Measurements from ENCODE around the gene FBP1. TPM values are rescaled to one million over a fixed set of nuclear protein-coding genes. Genes with fewer than 3 reads are reported as not detected.

FBP1 gene
- total and polyA plus RNA-seq, 2 donors (not counting 3 experiments of a cell fraction or from before 2014, with no cell fraction given) = 2.5 to 3.8 TPM

DNA sequence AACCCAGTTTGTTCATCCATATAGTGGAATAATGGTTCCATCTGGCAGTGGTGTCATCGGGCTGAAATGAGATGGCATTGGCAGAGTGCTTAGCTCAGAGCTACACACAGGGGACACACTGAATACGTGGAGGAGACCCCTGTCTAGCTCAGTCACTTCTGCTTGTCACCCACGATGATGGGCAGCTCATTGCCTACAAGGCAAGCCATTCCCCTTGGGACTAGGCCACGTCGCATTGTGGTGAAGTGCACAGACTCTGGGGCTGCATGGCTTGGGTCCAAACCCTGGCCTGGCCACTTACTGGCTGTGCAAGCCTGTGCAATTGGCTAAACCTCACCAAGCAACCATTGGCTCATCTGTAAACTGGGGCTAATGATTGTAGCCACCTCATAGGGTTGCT, 3.2 kb upstream of the FBP1 start:
- Histone ChIP-seq H3K4me1 (ENCODE audit: control insufficient read depth, extremely low read depth, insufficient read depth, low read length) (peaks cover 5% of the 10 kb centered on the region), H3K36me3 (ENCODE audit: control insufficient read depth in 2 of 2, extremely low read depth in 1 of 2, insufficient read depth in 2 of 2, low read length in 2 of 2) (no peaks in the 10 kb centered on the region), H4K20me1 (replicated peaks; ENCODE audit: control insufficient read depth, extremely low read depth, insufficient read depth, low read length) (no peaks in the 10 kb centered on the region), H3K4me3 (replicated peaks in 1 of 3; ENCODE audit: insufficient read depth in 1 of 3, low read depth in 1 of 3, low read length in 3 of 3) (no peak overlapping the region), H3K9me3 (replicated peaks; ENCODE audit: control insufficient read depth, insufficient read depth, low read length) (no peaks in the 10 kb centered on the region), H3K9me1 (replicated peaks; ENCODE audit: control insufficient read depth, extremely low read depth, insufficient read depth, low read length) (no peaks in the 10 kb centered on the region), H3K79me2 (ENCODE audit: control insufficient read depth, insufficient read depth, low read length) (no peaks in the 10 kb centered on the region), H3K4me2 (ENCODE audit: insufficient read depth, low read length) (no peak overlapping the region), H3K27me3 (ENCODE audit: control insufficient read depth in 2 of 2, insufficient read depth in 2 of 2, low read length in 2 of 2) (peaks cover 2 to 12% of the 10 kb centered on the region in 2 experiments), H3K9ac (replicated peaks; ENCODE audit: extremely low read depth, insufficient read depth, low read length) (no peak overlapping the region), H2AFZ (ENCODE audit: low read depth, low read length) (no peak overlapping the region), H3K27ac (ENCODE audit: insufficient read depth, low read depth, low read length) (no peak overlapping the region)
- CTCF ChIA-PET = interaction anchor here (0.7 to 1.4 kb wide), 2 partner anchors 38 to 485 kb away, joined by 3 to 4 read pairs; no protein-coding TSS in a partner anchor
- no TSS peak for BruUV-seq (replicated peaks)
- FAIRE-seq (no peak), DNase-seq (ENCODE audit: low read depth, low spot score) (no peak)
- dilution Hi-C loops (cut with MboI; ENCODE audit: extremely low pct_ligation_motif_present, low sequenced_read_pairs) = no loop called here
- intact Hi-C loops (cut with micrococcal nuclease) = no loop called here
- POLR2A ChIA-PET = no interaction called here
- TF ChIP-seq FOS (IDR thresholded peaks at IDR 0.05; ENCODE audit: borderline replicate concordance, insufficient read depth, low read length) = no peak
- TF ChIP-seq POLR2AphosphoS5 (IDR thresholded peaks at IDR 0.05; ENCODE audit: insufficient read depth, low read depth, low read length) = no peak
- TF ChIP-seq MYC (IDR thresholded peaks at IDR 0.05; ENCODE audit: low read depth, low read length) = no peak
- TF ChIP-seq POLR2A (IDR thresholded peaks at IDR 0.05; ENCODE audit: low read depth, low read length) = no peak
- TF ChIP-seq, protein P1, sequence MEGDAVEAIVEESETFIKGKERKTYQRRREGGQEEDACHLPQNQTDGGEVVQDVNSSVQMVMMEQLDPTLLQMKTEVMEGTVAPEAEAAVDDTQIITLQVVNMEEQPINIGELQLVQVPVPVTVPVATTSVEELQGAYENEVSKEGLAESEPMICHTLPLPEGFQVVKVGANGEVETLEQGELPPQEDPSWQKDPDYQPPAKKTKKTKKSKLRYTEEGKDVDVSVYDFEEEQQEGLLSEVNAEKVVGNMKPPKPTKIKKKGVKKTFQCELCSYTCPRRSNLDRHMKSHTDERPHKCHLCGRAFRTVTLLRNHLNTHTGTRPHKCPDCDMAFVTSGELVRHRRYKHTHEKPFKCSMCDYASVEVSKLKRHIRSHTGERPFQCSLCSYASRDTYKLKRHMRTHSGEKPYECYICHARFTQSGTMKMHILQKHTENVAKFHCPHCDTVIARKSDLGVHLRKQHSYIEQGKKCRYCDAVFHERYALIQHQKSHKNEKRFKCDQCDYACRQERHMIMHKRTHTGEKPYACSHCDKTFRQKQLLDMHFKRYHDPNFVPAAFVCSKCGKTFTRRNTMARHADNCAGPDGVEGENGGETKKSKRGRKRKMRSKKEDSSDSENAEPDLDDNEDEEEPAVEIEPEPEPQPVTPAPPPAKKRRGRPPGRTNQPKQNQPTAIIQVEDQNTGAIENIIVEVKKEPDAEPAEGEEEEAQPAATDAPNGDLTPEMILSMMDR (IDR thresholded peaks at IDR 0.05; ENCODE audit: extremely low read depth in 1 of 2, insufficient read depth in 1 of 2, low read depth in 1 of 2, low read length in 2 of 2) = no peak
- TF ChIP-seq, protein P2, sequence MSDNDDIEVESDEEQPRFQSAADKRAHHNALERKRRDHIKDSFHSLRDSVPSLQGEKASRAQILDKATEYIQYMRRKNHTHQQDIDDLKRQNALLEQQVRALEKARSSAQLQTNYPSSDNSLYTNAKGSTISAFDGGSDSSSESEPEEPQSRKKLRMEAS (IDR thresholded peaks at IDR 0.05; ENCODE audit: insufficient read depth, insufficient read length) = no peak
- TF ChIP-seq EZH2 (IDR thresholded peaks at IDR 0.05; ENCODE audit: borderline replicate concordance, low read depth, low read length, severe bottlenecking) = no peak
- no peak for TF ChIP-seq GATA2 (IDR thresholded peaks at IDR 0.05; ENCODE audit: insufficient read depth, insufficient read length, low read depth, low read length)
- no peak for TF ChIP-seq JUN (IDR thresholded peaks at IDR 0.05; ENCODE audit: borderline replicate concordance, insufficient read depth, insufficient read length, low read depth)
